ENCODE results near the gene PTPRD.
A peak's percentile ranks its signal among the peaks of the same experiment; 100 is the strongest.

Gene PTPRD

GRCh38 chr9:10265153-10265631, 347.6 kb downstream of the PTPRD start:
- H3K27ac ChIP-seq (ENCODE audit: extremely low read depth, low read depth, low read length): no peak overlapping the region
- ChIA-PET POLR2A (no interaction called here), CTCF (interaction anchor here (0.6 to 0.9 kb wide), 3 partner anchors 148 to 205 kb away, joined by 3 to 5 read pairs (median 3); no protein-coding TSS in a partner anchor)
- no peaks in the 10 kb centered on the region for H3K36me3 ChIP-seq (ENCODE audit: control insufficient read depth in 2 of 2, insufficient read depth in 1 of 2, low read length in 2 of 2)
- no peaks in the 10 kb centered on the region for H3K4me1 ChIP-seq (ENCODE audit: control insufficient read depth, insufficient read depth, low read length)
- no peak overlapping the region for H3K4me3 ChIP-seq (ENCODE audit: low read depth, low read length)
- TF ChIP-seq BCL11A (tag by site-specific recombination; IDR thresholded peaks at IDR 0.05; ENCODE audit: low read depth) (no peak), ZBTB49 (tag by site-specific recombination; IDR thresholded peaks at IDR 0.05; ENCODE audit: low read depth) (no peak), SETDB1 (IDR thresholded peaks at IDR 0.05; ENCODE audit: insufficient read length, low read length) (peak; percentile 53)
- no peaks in the 10 kb centered on the region for H3K9me3 ChIP-seq (ENCODE audit: control insufficient read depth, insufficient read depth, low read depth, low read length)

- POLR2A ChIA-PET: no interaction called here
- Histone ChIP-seq H3K4me3 (ENCODE audit: low read depth, low read length) (no peak overlapping the region), H3K9me3 (ENCODE audit: control insufficient read depth, insufficient read depth, low read depth, low read length) (no peaks in the 10 kb centered on the region), H3K27ac (ENCODE audit: extremely low read depth, low read depth, low read length) (no peak overlapping the region), H3K36me3 (ENCODE audit: control insufficient read depth in 2 of 2, insufficient read depth in 1 of 2, low read length in 2 of 2) (no peaks in the 10 kb centered on the region), H3K4me1 (ENCODE audit: control insufficient read depth, insufficient read depth, low read length) (no peaks in the 10 kb centered on the region)
- TF ChIP-seq ZNF580 (tag by site-specific recombination; IDR thresholded peaks at IDR 0.05) (no peak), ZNF677 (tag by site-specific recombination; IDR thresholded peaks at IDR 0.05) (no peak), ZNF837 (tag by site-specific recombination; IDR thresholded peaks at IDR 0.05) (no peak), ZNF362 (tag by site-specific recombination; IDR thresholded peaks at IDR 0.05) (no peak), ZNF394 (tag by site-specific recombination; IDR thresholded peaks at IDR 0.05; ENCODE audit: borderline replicate concordance) (no peak), ZNF311 (tag by site-specific recombination; IDR thresholded peaks at IDR 0.05; ENCODE audit: borderline replicate concordance) (no peak), ZNF354C (tag by site-specific recombination; IDR thresholded peaks at IDR 0.05; ENCODE audit: borderline replicate concordance, low read depth) (no peak), ZNF341 (tag by site-specific recombination; IDR thresholded peaks at IDR 0.05; ENCODE audit: low read depth) (no peak), ZNF350 (tag by site-specific recombination; IDR thresholded peaks at IDR 0.05) (no peak), OSR2 (tag by site-specific recombination; IDR thresholded peaks at IDR 0.05) (no peak), ZNF274 (IDR thresholded peaks at IDR 0.05; ENCODE audit: low read length) (no peak), ZNF274 (tag by site-specific recombination; IDR thresholded peaks at IDR 0.05; ENCODE audit: borderline replicate concordance) (no peak), ZNF157 (tag by site-specific recombination; IDR thresholded peaks at IDR 0.05) (no peak), ZSCAN5A (tag by site-specific recombination; IDR thresholded peaks at IDR 0.05) (no peak), HIC1 (tag by site-specific recombination; IDR thresholded peaks at IDR 0.05) (no peak), MEIS1 (CRISPR knock-in tag; IDR thresholded peaks at IDR 0.05; ENCODE audit: borderline replicate concordance) (no peak)
- CTCF ChIA-PET: interaction anchor here (1.1 kb wide), 1 partner anchor 28 kb away, joined by 3 read pairs; no protein-coding TSS in a partner anchor
Observed at GRCh38 chr9:10260501-10260900, 352.3 kb downstream of the PTPRD start.
